Muscle of leg (tissue), 11 donors: Measurements from ENCODE around the gene PRKCZ. TPM values are rescaled to one million over a fixed set of nuclear protein-coding genes. Genes with fewer than 3 reads are reported as not detected.

ENCODE experiments used
- DNase-seq: peaks from one replicate; pipeline ENCODE4 v3.0.0; 2013
- H3K27ac ChIP-seq: one replicate; pipeline ENCODE4 v1.5.1; 2013; ENCODE audit warnings: mild to moderate bottlenecking, low read length, control low read depth
- H3K27me3 ChIP-seq: one replicate; pipeline ENCODE4 v1.6.1; 2013; ENCODE audit warnings: low read length; ENCODE audit not compliant: control insufficient read depth, insufficient read depth
- H3K36me3 ChIP-seq: one replicate; pipeline ENCODE4 v1.6.1; 2013; ENCODE audit warnings: low read length; ENCODE audit not compliant: control insufficient read depth, insufficient read depth
- H3K4me1 ChIP-seq: one replicate; pipeline ENCODE4 v1.6.1; 2013; ENCODE audit warnings: low read length; ENCODE audit not compliant: control insufficient read depth, insufficient read depth
- H3K4me3 ChIP-seq: one replicate; pipeline ENCODE4 v1.5.1; 2013; ENCODE audit warnings: low read length, control low read depth
- H3K9me3 ChIP-seq: replicated peaks from 2 replicates; pipeline ENCODE4 v1.6.1; 2013; ENCODE audit warnings: low read depth, low read length; ENCODE audit not compliant: control insufficient read depth
- WGBS: methylation state at CpG from one replicate; pipeline ENCODE4 v1.1.5; 2013; ENCODE audit warnings: missing lambda C conversion rate; ENCODE audit not compliant: insufficient coverage; 5-methylcytosine and 5-hydroxymethylcytosine counted together
- polyA plus RNA-seq, 8 donors: library from polyadenylated mRNA; unstranded; fragments of 120-200 nt; gene quantifications; one replicate each; pipeline versions ENCODE4 v1.2.1 to v1.2.3, GENCODE V29; 2013; ENCODE audit warnings: inconsistent platforms in 1 of 8, low replicate concordance in 1 of 8; ENCODE audit not compliant: insufficient read length in 8 of 8, insufficient read depth in 1 of 8
- total RNA-seq: library from RNA; stranded (reverse); fragments of 120-200 nt; gene quantifications from one replicate; pipeline ENCODE4 v1.2.4, GENCODE V29; 2013

The PRKCZ gene
- total and polyA plus RNA-seq, 9 donors, result 4.0 to 10.5 (median 5.7) TPM

GRCh38 chr1:2233997-2234761 lies 184.0 kb downstream of the PRKCZ start:
- Histone ChIP-seq H3K4me1 (peaks cover 89% of the 10 kb centered on the region), H3K9me3 (no peaks in the 10 kb centered on the region), H3K4me3 (peak overlapping the region; percentile 22), H3K27me3 (no peaks in the 10 kb centered on the region), H3K36me3 (peaks cover 10% of the 10 kb centered on the region), H3K27ac (peak overlapping the region; percentile 71)
- WGBS, result 15% methylated on average over 25 of the region's 27 CpGs
- DNase-seq, result peak; percentile 76

GRCh38 chr1:2234762-2235113 lies 184.5 kb downstream of the PRKCZ start:
- Histone ChIP-seq H3K27me3 (no peaks in the 10 kb centered on the region), H3K4me3 (no peak overlapping the region), H3K9me3 (no peaks in the 10 kb centered on the region), H3K27ac (peak overlapping the region; percentile 71), H3K4me1 (peaks cover 93% of the 10 kb centered on the region), H3K36me3 (peaks cover 10% of the 10 kb centered on the region)
- WGBS, result no CpG with 5 or more reads among the region's 4 CpGs
- no peak for DNase-seq

Other genes starting within 250 kb of the PRKCZ start
- gene GNB1, start 159.3 kb upstream of the PRKCZ start, total RNA-seq, result 52.3 TPM
- gene GNB1, start 159.3 kb upstream of the PRKCZ start, polyA plus RNA-seq, result 100 to 1,000 TPM; 151 to 216 (median 179) TPM
- 162 TPM for gene CALML6, start 135.2 kb upstream of the PRKCZ start, total RNA-seq
- gene CALML6, start 135.2 kb upstream of the PRKCZ start, polyA plus RNA-seq, result 100 to 1,000 TPM; 132 to 277 (median 201) TPM
- 66.3 TPM for gene TMEM52, start 131.1 kb upstream of the PRKCZ start, total RNA-seq
- 100 to 1,000 TPM in 2 of 8 donors, 10 to 100 TPM in 6; 43.3 to 129 (median 85.1) TPM for gene TMEM52, start 131.1 kb upstream of the PRKCZ start, polyA plus RNA-seq
- not detected for gene CFAP74, start 46.6 kb upstream of the PRKCZ start, total RNA-seq
- gene CFAP74, start 46.6 kb upstream of the PRKCZ start, polyA plus RNA-seq, result under 1 TPM in 7 of 8 donors, not detected in 1; 0.04 to 0.72 (median 0.22) TPM
- gene GABRD, start 31.1 kb upstream of the PRKCZ start, total RNA-seq, result 0.35 TPM
- gene GABRD, start 31.1 kb upstream of the PRKCZ start, polyA plus RNA-seq, result 1 to 10 TPM in 4 of 8 donors, under 1 TPM in 4; 0.73 to 2.2 (median 0.97) TPM
- gene FAAP20, start 144.4 kb downstream of the PRKCZ start, total RNA-seq, result 17.0 TPM
- gene FAAP20, start 144.4 kb downstream of the PRKCZ start, polyA plus RNA-seq, result 10 to 100 TPM; 35.0 to 56.4 (median 46.2) TPM
- gene SKI, start 177.9 kb downstream of the PRKCZ start, total RNA-seq, result 16.8 TPM
- 10 to 100 TPM; 49.7 to 83.2 (median 66.5) TPM for gene SKI, start 177.9 kb downstream of the PRKCZ start, polyA plus RNA-seq